HL-60 (cell line): Measurements from ENCODE around the gene CCDC88C.

Experiments
- DNase-seq, 2 experiments: peaks; one replicate each; pipeline ENCODE4 v3.0.0-alpha.2; 2010 to 2020; ENCODE audit warnings: low read depth in 1 of 2, low spot score in 1 of 2
- H3K27ac ChIP-seq: fragments of 250-450 bp; sonication (Bioruptor Pico); replicated peaks from 2 replicates; pipeline ENCODE4 v1.5.1; 2020; ENCODE audit warnings: mild to moderate bottlenecking, moderate library complexity
- H3K27me3 ChIP-seq: fragments of 250-450 bp; sonication (Bioruptor Pico); 2 replicates; pipeline ENCODE4 v1.5.1; 2021; ENCODE audit warnings: mild to moderate bottlenecking, moderate library complexity; ENCODE audit not compliant: insufficient read depth, poor library complexity, severe bottlenecking
- H3K4me3 ChIP-seq: replicated peaks from 2 replicates; pipeline ENCODE4 v1.5.1; 2011; ENCODE audit warnings: mild to moderate bottlenecking, control low read depth, low read length; ENCODE audit not compliant: insufficient read depth
- GABPA ChIP-seq: IDR thresholded peaks from 2 replicates; pipeline ENCODE4 v1.6.1; 2012; ENCODE audit warnings: low read depth
- POLR2AphosphoS5 ChIP-seq: IDR thresholded peaks from 2 replicates; pipeline ENCODE4 v1.6.1; 2012; ENCODE audit warnings: low read depth
- REST ChIP-seq: IDR thresholded peaks from 2 replicates; pipeline ENCODE4 v1.6.1; 2012; ENCODE audit warnings: low read depth; ENCODE audit not compliant: insufficient replicate concordance
- SPI1 ChIP-seq: IDR thresholded peaks from 2 replicates; pipeline ENCODE4 v1.6.1; 2012; ENCODE audit warnings: low read depth, mild to moderate bottlenecking, borderline replicate concordance
- TF ChIP-seq, protein P1 (sequence below): IDR thresholded peaks from one replicate; pipeline ENCODE4 v1.5.1; 2011; ENCODE audit warnings: low read length, control low read depth, inconsistent platforms; ENCODE audit not compliant: insufficient read depth

Gene CCDC88C

DNA sequence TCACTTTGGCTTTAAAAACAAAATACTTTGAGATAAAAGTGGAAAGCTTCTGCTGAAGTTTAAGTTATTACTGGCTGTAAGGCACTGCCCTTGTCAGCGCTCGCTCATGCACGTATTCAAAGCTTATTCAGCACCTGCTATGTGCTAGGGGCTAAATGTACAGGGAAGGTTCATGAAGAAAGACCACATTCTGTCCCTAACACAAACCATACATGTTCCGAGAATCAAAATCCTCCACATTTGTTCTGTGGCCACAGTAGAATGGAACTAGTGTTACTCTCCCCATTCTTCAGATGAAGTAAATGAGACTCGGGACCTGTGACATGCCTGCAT lies 139.3 kb downstream of the CCDC88C start:
- no peak for DNase-seq
- no peak overlapping the region for H3K4me3 ChIP-seq
- no peak overlapping the region for H3K27ac ChIP-seq
- H3K27me3 ChIP-seq: no peaks in the 10 kb centered on the region
- no peak for TF ChIP-seq GABPA
- TF ChIP-seq SPI1: no peak
- no peak for TF ChIP-seq POLR2AphosphoS5
- TF ChIP-seq, protein P1, sequence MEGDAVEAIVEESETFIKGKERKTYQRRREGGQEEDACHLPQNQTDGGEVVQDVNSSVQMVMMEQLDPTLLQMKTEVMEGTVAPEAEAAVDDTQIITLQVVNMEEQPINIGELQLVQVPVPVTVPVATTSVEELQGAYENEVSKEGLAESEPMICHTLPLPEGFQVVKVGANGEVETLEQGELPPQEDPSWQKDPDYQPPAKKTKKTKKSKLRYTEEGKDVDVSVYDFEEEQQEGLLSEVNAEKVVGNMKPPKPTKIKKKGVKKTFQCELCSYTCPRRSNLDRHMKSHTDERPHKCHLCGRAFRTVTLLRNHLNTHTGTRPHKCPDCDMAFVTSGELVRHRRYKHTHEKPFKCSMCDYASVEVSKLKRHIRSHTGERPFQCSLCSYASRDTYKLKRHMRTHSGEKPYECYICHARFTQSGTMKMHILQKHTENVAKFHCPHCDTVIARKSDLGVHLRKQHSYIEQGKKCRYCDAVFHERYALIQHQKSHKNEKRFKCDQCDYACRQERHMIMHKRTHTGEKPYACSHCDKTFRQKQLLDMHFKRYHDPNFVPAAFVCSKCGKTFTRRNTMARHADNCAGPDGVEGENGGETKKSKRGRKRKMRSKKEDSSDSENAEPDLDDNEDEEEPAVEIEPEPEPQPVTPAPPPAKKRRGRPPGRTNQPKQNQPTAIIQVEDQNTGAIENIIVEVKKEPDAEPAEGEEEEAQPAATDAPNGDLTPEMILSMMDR: no peak
- TF ChIP-seq REST: no peak

DNA sequence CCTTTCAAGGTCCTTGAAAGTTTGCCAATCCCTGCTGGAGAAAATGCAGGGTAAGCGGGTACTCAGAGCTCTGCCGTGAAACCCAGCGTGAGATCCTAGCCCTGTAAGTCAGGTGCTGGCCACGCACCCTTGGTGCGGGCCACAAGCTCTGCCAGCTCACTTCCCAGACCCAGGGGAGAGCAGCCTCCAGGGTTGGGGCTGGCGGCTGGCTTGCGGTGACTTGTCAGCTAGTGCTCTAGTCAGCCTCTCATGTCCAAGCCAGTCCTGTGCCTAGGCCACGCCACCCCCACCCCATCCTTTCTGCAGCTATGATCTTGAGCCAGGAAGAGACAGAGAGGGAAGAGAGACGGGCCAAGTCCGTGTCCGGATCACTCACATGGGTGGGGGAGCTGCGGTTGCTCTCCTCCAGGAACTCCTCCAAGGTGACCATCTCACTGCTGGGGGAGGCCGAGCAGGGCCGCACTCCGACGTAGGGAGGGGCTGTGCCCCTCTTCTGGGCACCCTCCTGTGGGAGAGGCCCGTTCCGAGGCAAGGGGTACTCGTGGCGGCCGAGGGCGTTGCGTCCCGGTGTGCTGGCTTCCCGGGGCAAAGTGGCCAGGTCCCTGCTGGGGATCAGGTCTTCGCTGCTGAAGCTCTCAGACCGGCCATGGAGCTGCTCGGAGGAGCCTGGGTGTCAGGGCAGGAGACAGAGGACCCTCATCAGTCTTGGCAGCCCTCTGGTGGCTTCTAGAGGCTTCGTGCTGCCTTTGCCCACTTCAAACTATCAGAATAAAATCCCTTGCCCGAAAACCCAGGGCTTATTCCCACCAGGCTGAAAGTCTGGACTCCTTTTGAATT lies 139.9 kb downstream of the CCDC88C start:
- no peak overlapping the region for H3K4me3 ChIP-seq
- H3K27ac ChIP-seq: no peak overlapping the region
- TF ChIP-seq, protein P1: no peak
- TF ChIP-seq REST (no peak), POLR2AphosphoS5 (no peak), GABPA (no peak), SPI1 (no peak)
- DNase-seq: no peak
- H3K27me3 ChIP-seq: no peaks in the 10 kb centered on the region

- Histone ChIP-seq H3K4me3 (no peak overlapping the region), H3K27ac (no peak overlapping the region), H3K27me3 (no peaks in the 10 kb centered on the region)
- DNase-seq: no peak
- TF ChIP-seq SPI1 (no peak), REST (no peak), GABPA (no peak), POLR2AphosphoS5 (no peak)
- TF ChIP-seq, protein P1: no peak
Observed at GRCh38 chr14:91274796-91275195, 142.8 kb downstream of the CCDC88C start.
